Trophoblast cell (in vitro differentiated cells and primary cell): ENCODE measurements around the gene ARHGEF12.
A peak's percentile ranks its signal among the peaks of the same experiment; 100 is the strongest.

Experiments
- DNase-seq, 2 donors: peaks; one replicate each; pipeline ENCODE4 v3.0.0-alpha.2; 2016
- H2AFZ ChIP-seq: 2 replicates; pipeline ENCODE4 v1.6.1; 2013; ENCODE audit warnings: low read length, moderate library complexity, mild to moderate bottlenecking; ENCODE audit not compliant: insufficient read depth, poor library complexity
- H2AK5ac ChIP-seq: 2 replicates; pipeline ENCODE4 v1.6.1; 2013; ENCODE audit warnings: mild to moderate bottlenecking, low read length
- H2BK120ac ChIP-seq: 2 replicates; pipeline ENCODE4 v1.6.1; 2013; ENCODE audit warnings: low read length, mild to moderate bottlenecking, moderate library complexity; ENCODE audit not compliant: insufficient read depth, poor library complexity
- H2BK12ac ChIP-seq: 2 replicates; pipeline ENCODE4 v1.6.1; 2013; ENCODE audit warnings: mild to moderate bottlenecking, low read length, moderate library complexity
- H2BK5ac ChIP-seq: 2 replicates; pipeline ENCODE4 v1.6.1; 2013; ENCODE audit warnings: low read length, low read depth, moderate library complexity, mild to moderate bottlenecking; ENCODE audit not compliant: poor library complexity
- H3K14ac ChIP-seq: 2 replicates; pipeline ENCODE4 v1.6.1; 2013; ENCODE audit warnings: mild to moderate bottlenecking, low read length
- H3K18ac ChIP-seq: 2 replicates; pipeline ENCODE4 v1.6.1; 2013; ENCODE audit warnings: mild to moderate bottlenecking, low read length
- H3K23ac ChIP-seq: 2 replicates; pipeline ENCODE4 v1.6.1; 2013; ENCODE audit warnings: low read length
- H3K27ac ChIP-seq: 2 replicates; pipeline ENCODE4 v1.5.1; 2013; ENCODE audit warnings: low read depth, mild to moderate bottlenecking, inconsistent platforms, low read length, moderate library complexity
- H3K27me3 ChIP-seq: 2 replicates; pipeline ENCODE4 v1.6.1; 2013; ENCODE audit warnings: inconsistent platforms, mild to moderate bottlenecking, low read length, moderate library complexity; ENCODE audit not compliant: insufficient read depth
- H3K36me3 ChIP-seq, 2 experiments: 1 replicate in 1 of 2; 2 replicates in 1 of 2; pipeline ENCODE4 v1.6.1; 2013; ENCODE audit warnings: low read length in 2 of 2, mild to moderate bottlenecking in 2 of 2, moderate library complexity in 1 of 2; ENCODE audit not compliant: insufficient read depth in 2 of 2, control insufficient read depth in 1 of 2
- H3K4ac ChIP-seq: 2 replicates; pipeline ENCODE4 v1.6.1; 2013; ENCODE audit warnings: low read depth, mild to moderate bottlenecking, low read length, moderate library complexity
- H3K4me1 ChIP-seq, 2 experiments: 1 replicate in 1 of 2; 2 replicates in 1 of 2; pipeline ENCODE4 v1.6.1; 2013; ENCODE audit warnings: low read length in 2 of 2, mild to moderate bottlenecking in 2 of 2, moderate library complexity in 1 of 2; ENCODE audit not compliant: insufficient read depth in 2 of 2, control insufficient read depth in 1 of 2
- H3K4me2 ChIP-seq: 2 replicates; pipeline ENCODE4 v1.6.1; 2013; ENCODE audit warnings: inconsistent platforms, mild to moderate bottlenecking, low read length, moderate library complexity
- H3K4me3 ChIP-seq: 2 replicates; pipeline ENCODE4 v1.5.1; 2013; ENCODE audit warnings: mild to moderate bottlenecking, low read depth, low read length, inconsistent platforms
- H3K79me1 ChIP-seq: one replicate; pipeline ENCODE4 v1.6.1; 2013; ENCODE audit warnings: low read length
- H3K79me2 ChIP-seq: 2 replicates; pipeline ENCODE4 v1.6.1; 2013; ENCODE audit warnings: low read length, mild to moderate bottlenecking; ENCODE audit not compliant: control insufficient read depth, insufficient read depth, poor library complexity
- H3K9ac ChIP-seq: 2 replicates; pipeline ENCODE4 v1.6.1; 2013; ENCODE audit warnings: mild to moderate bottlenecking, low read length
- H3K9me3 ChIP-seq: 2 replicates; pipeline ENCODE4 v1.6.1; 2013; ENCODE audit warnings: low read depth, mild to moderate bottlenecking, control low read depth, inconsistent platforms, low read length; ENCODE audit not compliant: insufficient read depth
- H4K12ac ChIP-seq: 2 replicates; pipeline ENCODE4 v1.6.1; 2013; ENCODE audit warnings: low read depth, mild to moderate bottlenecking, low read length, moderate library complexity
- H4K8ac ChIP-seq: 2 replicates; pipeline ENCODE4 v1.6.1; 2013; ENCODE audit warnings: low read depth, mild to moderate bottlenecking, low read length, moderate library complexity
- H4K91ac ChIP-seq: one replicate; pipeline ENCODE4 v1.6.1; 2013; ENCODE audit warnings: low read depth, mild to moderate bottlenecking, low read length, moderate library complexity
- WGBS: extraction: QIAGEN DNeasy Blood & Tissue Kit; methylation state at CpG from one replicate; pipeline ENCODE4 v1.1.7; 2013; ENCODE audit warnings: missing lambda C conversion rate; ENCODE audit not compliant: insufficient read length, insufficient coverage; ENCODE audit errors: extremely low coverage; 5-methylcytosine and 5-hydroxymethylcytosine counted together

The ARHGEF12 gene

GRCh38 chr11:120298461-120298860 lies 37.8 kb upstream of the ARHGEF12 start:
- no peak overlapping the region for H3K14ac ChIP-seq
- peaks cover 19% of the 10 kb centered on the region for H3K79me1 ChIP-seq
- no peak overlapping the region for H2BK5ac ChIP-seq
- H3K9me3 ChIP-seq: no peaks in the 10 kb centered on the region
- H3K79me2 ChIP-seq: no peaks in the 10 kb centered on the region
- H3K36me3 ChIP-seq: peaks cover 0 to 2% of the 10 kb centered on the region in 2 experiments
- no peak overlapping the region for H2AFZ ChIP-seq
- no peak overlapping the region for H2BK12ac ChIP-seq
- H4K12ac ChIP-seq: no peak overlapping the region
- H3K27me3 ChIP-seq: no peaks in the 10 kb centered on the region
- no peak overlapping the region for H3K23ac ChIP-seq
- no peak overlapping the region for H3K4me2 ChIP-seq
- H2AK5ac ChIP-seq: no peak overlapping the region
- H3K9ac ChIP-seq: no peak overlapping the region
- peaks cover 21% of the 10 kb centered on the region in 2 experiments for H3K4me1 ChIP-seq
- H3K27ac ChIP-seq: no peak overlapping the region
- H3K4me3 ChIP-seq: no peak overlapping the region
- H4K8ac ChIP-seq: no peak overlapping the region
- DNase-seq: no peak
- no peak overlapping the region for H4K91ac ChIP-seq
- WGBS: no CpG with 5 or more reads among the region's 5 CpGs
- no peak overlapping the region for H3K18ac ChIP-seq
- peak overlapping the region; percentile 2 for H2BK120ac ChIP-seq
- H3K4ac ChIP-seq: no peak overlapping the region

- no peak overlapping the region for H4K12ac ChIP-seq
- H2BK120ac ChIP-seq: peak overlapping the region; percentile 65
- DNase-seq: peak; percentile 83 to 87
- H3K14ac ChIP-seq: peak overlapping the region; percentile 50
- peak overlapping the region; percentile 55 for H2BK5ac ChIP-seq
- H3K9ac ChIP-seq: no peak overlapping the region
- peaks cover 25 to 27% of the 10 kb centered on the region in 2 experiments for H3K4me1 ChIP-seq
- peak overlapping the region; percentile 27 for H4K8ac ChIP-seq
- H3K4me3 ChIP-seq: no peak overlapping the region
- H2BK12ac ChIP-seq: peak overlapping the region; percentile 37
- no peak overlapping the region for H3K23ac ChIP-seq
- no peak overlapping the region for H2AK5ac ChIP-seq
- H4K91ac ChIP-seq: peak overlapping the region; percentile 78
- peak overlapping the region; percentile 23 for H3K18ac ChIP-seq
- H3K79me1 ChIP-seq: peaks cover 20% of the 10 kb centered on the region
- H3K9me3 ChIP-seq: peaks cover 2% of the 10 kb centered on the region
- no peaks in the 10 kb centered on the region for H3K79me2 ChIP-seq
- no CpG with 5 or more reads among the region's 6 CpGs for WGBS
- peaks cover 0 to 2% of the 10 kb centered on the region in 2 experiments for H3K36me3 ChIP-seq
- no peaks in the 10 kb centered on the region for H3K27me3 ChIP-seq
- no peak overlapping the region for H3K4ac ChIP-seq
- H3K27ac ChIP-seq: peak overlapping the region; percentile 63
- no peak overlapping the region for H2AFZ ChIP-seq
- H3K4me2 ChIP-seq: peak overlapping the region; percentile 27
Measured at GRCh38 chr11:120302001-120302805, 34.0 kb upstream of the ARHGEF12 start.

- Histone ChIP-seq H2AFZ (no peak overlapping the region), H3K4me1 (peaks cover 25 to 27% of the 10 kb centered on the region in 2 experiments), H3K36me3 (peaks cover 0 to 2% of the 10 kb centered on the region in 2 experiments), H2AK5ac (no peak overlapping the region), H3K9me3 (peaks cover 2% of the 10 kb centered on the region), H3K14ac (peak overlapping the region; percentile 50), H3K23ac (no peak overlapping the region), H4K12ac (no peak overlapping the region), H3K18ac (peak overlapping the region; percentile 23), H2BK120ac (peak overlapping the region; percentile 65), H3K79me2 (no peaks in the 10 kb centered on the region), H2BK12ac (no peak overlapping the region), H3K79me1 (peaks cover 20% of the 10 kb centered on the region), H3K27ac (peak overlapping the region; percentile 63), H3K27me3 (no peaks in the 10 kb centered on the region), H3K4me3 (no peak overlapping the region), H4K8ac (peak overlapping the region; percentile 27), H2BK5ac (no peak overlapping the region), H4K91ac (peak overlapping the region; percentile 78), H3K9ac (no peak overlapping the region), H3K4ac (no peak overlapping the region), H3K4me2 (no peak overlapping the region)
- peak; percentile 76 to 80 for DNase-seq
- no CpG with 5 or more reads among the region's 3 CpGs for WGBS
Measured at GRCh38 chr11:120303004-120303637, 33.1 kb upstream of the ARHGEF12 start.

GRCh38 chr11:120304526-120304925 lies 31.7 kb upstream of the ARHGEF12 start:
- peaks cover 17% of the 10 kb centered on the region for H3K79me1 ChIP-seq
- DNase-seq: peak in 1 of 2 donors; percentile 35
- H3K79me2 ChIP-seq: no peaks in the 10 kb centered on the region
- no peak overlapping the region for H2AFZ ChIP-seq
- H3K4ac ChIP-seq: no peak overlapping the region
- H4K12ac ChIP-seq: no peak overlapping the region
- H3K14ac ChIP-seq: no peak overlapping the region
- no peak overlapping the region for H3K23ac ChIP-seq
- H4K8ac ChIP-seq: no peak overlapping the region
- peaks cover 22 to 26% of the 10 kb centered on the region in 2 experiments for H3K4me1 ChIP-seq
- no peak overlapping the region for H3K18ac ChIP-seq
- H3K27ac ChIP-seq: no peak overlapping the region
- H3K4me2 ChIP-seq: no peak overlapping the region
- H2BK5ac ChIP-seq: no peak overlapping the region
- H4K91ac ChIP-seq: no peak overlapping the region
- peaks cover 0 to 2% of the 10 kb centered on the region in 2 experiments for H3K36me3 ChIP-seq
- no peak overlapping the region for H2BK120ac ChIP-seq
- no peaks in the 10 kb centered on the region for H3K27me3 ChIP-seq
- H3K9ac ChIP-seq: no peak overlapping the region
- H2BK12ac ChIP-seq: no peak overlapping the region
- no peak overlapping the region for H3K4me3 ChIP-seq
- H3K9me3 ChIP-seq: peaks cover 2% of the 10 kb centered on the region
- H2AK5ac ChIP-seq: no peak overlapping the region
